CD4-positive, alpha-beta T cell treated with Interleukin-12 subunit alpha and Interleukin-12 subunit beta, for 1 hour (primary cell): ENCODE measurements around the gene CDK11A.
A peak's percentile ranks its signal among the peaks of the same experiment; 100 is the strongest.

Experiments
- DNase-seq: peaks from one replicate; pipeline ENCODE4 v3.0.0-alpha.2; 2020

The CDK11A gene

DNA sequence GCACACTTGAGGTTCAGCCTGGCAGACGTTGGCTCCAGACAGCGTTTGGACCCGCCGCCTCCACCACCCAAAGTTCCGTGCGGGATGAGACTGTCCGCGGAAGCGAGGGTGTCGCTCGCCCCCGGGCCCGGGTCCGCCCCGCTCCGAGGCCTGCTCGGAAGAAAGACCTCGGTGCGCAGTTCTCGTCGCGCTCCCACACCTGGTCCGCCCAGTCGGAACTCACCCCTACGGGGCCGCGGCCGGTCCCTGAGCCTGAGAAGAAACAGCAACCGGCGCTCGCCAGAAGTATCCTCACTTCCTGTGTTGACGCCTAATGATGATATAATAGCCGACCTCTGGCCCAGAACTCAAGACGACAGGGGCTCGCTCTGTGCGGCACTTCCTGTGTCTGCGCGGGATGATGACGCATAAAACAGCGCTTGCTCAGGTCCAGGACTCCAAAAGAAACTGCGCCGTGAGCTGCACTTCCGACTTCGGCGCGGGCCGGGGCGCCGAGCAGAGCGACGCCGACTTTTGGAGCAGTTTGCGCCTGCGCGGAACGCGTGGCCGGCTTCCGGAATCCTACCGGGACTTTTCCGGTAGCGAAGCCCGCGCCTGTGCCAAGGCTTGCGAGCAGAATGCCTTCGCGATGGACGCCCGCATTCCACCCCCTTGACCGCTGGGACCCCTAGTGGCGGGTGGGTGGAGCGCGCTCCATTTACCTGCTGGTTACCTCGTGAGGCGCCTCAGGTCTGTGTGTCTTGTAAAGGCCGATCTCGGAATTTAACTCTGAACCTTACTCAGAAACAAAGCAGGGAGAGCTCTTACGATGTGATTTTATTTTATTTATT, at the start of gene CDK11A:
CDK11A (minus strand) TSS at position 323 of the 830 bp plus-strand sequence. CDS start 1,539 bp downstream, outside the sequence.
- DNase-seq = peak; percentile 99

DNA sequence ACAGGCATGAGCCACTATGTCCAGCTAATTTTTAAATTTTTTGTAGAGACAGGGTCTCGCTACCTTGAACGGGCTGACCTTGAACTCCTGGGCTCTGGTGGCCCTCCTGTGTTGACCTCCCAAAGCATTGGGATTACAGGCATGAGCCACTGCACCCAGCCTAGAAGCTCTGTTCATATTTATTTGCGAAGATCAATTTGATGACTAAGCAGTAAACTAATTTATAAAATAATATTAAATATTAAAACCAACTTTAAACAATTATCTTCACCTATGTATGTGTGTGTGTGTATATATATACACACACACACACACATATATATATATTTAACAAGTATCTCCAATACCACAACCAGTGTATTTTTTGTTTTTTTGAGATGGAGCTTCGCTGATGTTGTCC, 49.7 kb upstream of the CDK11A start:
- DNase-seq = no peak

DNA sequence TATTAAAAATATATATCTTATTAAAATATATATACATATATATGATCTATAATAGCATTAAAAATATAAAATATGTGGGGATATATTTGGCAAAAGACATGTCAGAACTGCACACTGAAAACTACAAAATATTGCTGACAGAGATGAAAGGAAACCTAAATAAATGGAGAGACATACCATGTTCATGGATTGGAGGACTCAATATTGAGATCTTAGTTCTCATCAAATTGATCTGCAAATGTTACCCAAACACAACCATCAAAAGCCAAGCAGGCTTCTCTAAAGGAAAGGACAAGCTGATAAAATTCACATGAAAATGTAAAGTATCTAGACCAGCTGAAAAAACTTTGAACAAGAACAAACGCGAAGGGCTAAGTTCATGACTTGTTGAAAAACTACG, 46.9 kb upstream of the CDK11A start:
- no peak for DNase-seq

GRCh38 chr1:1770102-1770501, 45.9 kb upstream of the CDK11A start:
- DNase-seq = no peak

- DNase-seq = no peak
Observed at GRCh38 chr1:1768249-1768992, 44.3 kb upstream of the CDK11A start.

GRCh38 chr1:1764876-1765470, 40.8 kb upstream of the CDK11A start:
- no peak for DNase-seq

- DNase-seq = no peak
Observed at GRCh38 chr1:1763657-1764621, 39.8 kb upstream of the CDK11A start.

GRCh38 chr1:1761504-1762376, 37.6 kb upstream of the CDK11A start:
- no peak for DNase-seq

DNA sequence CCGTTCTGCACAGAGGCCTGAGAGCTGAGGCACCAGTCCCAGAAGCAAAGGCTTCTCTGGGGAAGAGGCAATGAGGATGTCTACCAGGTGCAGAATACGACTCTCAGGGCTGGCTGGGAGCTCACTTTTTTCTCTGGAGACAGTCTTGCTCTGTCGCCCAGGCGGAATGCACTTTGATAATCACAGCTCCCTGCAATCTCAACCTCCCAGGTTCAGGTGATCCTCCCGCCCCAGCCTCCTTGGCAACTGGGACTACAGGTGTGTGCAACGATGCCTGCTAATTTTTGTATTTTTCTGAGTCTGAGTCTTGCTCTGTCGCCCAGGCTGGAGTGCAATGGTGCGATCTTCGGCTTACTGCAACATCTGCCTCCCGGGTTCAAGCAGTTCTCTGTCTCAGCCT, 36.6 kb upstream of the CDK11A start:
- no peak for DNase-seq

GRCh38 chr1:1760345-1760650, 36.1 kb upstream of the CDK11A start:
- DNase-seq = no peak

DNA sequence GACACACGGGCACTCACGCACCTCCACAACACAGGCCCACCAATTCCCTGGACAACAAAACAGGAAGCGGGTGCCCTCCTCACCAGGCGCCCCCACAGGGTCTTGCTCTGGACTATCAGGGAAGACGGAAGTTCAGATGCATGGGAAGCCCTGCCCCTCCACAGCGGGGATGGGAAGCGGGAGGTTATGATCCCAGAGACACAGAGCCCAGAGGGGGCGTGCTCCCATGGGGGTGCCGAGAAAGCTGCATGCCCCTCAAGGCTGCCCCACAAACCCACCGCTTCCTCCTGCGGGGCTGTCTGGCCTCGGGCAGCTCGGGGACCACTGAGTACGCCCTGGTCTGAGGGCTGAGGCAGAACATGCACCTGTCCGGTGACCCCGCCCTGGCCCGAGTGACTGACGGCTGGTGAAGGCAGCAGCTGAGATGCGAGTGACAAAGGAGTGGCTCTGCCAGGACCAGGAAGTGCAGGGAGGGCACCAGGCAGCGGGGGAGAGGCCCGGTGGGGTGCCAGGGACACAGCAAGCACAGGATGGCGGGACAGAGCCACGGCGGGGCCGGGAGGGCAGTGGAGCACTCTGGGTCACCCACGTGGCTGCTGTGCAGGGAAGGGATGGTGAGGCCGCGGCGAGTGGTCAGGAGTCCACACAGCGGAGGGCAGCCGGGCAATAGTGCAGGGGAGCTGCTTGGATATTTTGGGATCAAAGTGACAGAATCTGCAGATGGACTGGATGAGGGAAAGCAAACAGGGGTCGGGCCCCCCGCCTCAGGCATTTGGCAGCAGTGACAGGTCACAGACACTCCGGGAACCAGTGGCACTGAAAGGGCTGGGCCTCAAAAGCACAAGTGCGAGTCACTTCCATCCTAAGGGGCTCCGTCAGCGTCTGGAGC, 35.5 kb upstream of the CDK11A start:
- DNase-seq = no peak

DNA sequence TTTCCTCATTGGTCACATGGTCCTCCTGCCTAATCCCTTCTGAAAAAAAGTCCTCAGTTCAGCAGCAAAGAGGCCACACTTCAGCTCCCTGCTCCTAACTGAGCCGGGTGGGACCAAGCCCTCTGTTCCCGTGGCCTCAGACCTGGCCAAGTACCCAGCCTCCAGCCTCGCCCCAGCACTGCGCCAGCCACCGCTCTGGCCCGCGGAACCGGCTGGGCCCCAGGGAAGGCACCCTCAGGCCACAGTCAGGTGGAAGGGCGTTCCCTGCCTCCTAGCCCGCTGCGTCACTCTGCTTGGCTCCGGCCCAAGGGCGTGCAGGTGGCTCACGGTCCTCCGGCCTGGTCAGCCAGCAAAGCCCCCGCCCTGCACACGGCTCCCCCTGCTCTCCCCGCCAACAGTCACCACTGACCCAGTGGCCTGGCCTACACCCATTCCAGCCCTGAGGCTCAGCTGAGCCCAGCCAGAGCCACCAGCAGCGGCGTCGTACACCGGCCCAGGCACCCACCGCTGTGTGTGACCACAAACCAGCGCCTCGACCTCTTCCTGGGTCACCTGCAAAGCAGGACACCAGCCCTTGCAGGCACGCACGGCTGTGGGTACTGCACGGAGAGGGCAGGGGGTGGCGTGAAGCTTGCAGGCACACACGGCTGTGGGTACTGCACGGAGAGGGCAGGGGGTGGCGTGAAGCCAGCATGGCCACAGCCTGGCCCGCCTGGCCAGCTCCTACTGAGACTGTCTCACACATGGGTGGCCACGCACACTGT, 34.7 kb upstream of the CDK11A start:
- DNase-seq = no peak

- DNase-seq = no peak
Observed at GRCh38 chr1:1758059-1758621, 34.0 kb upstream of the CDK11A start.

GRCh38 chr1:1757422-1758058, 33.4 kb upstream of the CDK11A start:
- DNase-seq = no peak

- no peak for DNase-seq
Observed at GRCh38 chr1:1756661-1757421, 32.7 kb upstream of the CDK11A start.

DNA sequence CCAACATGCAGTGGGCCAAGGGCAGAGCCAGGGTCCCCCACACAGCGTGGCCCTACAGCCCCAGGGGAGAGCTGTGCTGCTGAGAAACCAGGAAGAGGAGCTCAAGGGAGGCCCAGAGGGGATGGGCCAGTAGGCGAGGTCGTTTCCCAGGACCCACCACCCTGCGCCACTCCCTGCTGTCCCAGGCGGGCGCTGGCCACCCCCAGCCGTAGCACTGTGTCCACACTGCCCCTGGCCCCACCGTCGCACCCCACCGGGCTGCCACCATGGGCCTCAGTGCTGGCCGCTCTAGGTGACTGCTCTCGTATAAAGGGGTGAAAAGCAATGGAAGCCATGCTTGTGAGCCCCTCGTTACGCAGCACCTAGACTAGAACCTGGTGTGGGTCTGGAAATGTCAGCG, 31.7 kb upstream of the CDK11A start:
- DNase-seq = no peak

DNA sequence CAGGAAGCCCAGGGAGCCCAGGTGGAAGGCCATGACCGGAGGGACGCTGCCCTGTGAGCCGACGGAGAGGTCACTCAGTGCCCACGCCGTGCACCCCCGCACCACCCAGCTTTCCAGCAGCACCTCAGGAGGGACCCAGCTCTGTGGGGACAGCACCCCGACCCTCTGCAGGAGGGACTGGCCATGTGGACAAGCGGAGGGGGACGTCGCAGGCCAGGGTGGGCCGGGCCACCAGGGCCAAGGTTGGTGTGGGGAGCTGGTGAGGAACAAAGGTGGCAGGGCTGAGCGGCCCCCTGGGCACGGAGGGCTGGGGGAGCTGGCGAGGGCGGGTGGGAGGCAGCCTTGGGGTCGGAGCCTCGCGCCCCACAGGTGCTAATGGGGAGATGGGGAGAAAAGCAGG, 31.3 kb upstream of the CDK11A start:
- DNase-seq = no peak
